ENCODE results near the gene ANGPTL8.

DNA sequence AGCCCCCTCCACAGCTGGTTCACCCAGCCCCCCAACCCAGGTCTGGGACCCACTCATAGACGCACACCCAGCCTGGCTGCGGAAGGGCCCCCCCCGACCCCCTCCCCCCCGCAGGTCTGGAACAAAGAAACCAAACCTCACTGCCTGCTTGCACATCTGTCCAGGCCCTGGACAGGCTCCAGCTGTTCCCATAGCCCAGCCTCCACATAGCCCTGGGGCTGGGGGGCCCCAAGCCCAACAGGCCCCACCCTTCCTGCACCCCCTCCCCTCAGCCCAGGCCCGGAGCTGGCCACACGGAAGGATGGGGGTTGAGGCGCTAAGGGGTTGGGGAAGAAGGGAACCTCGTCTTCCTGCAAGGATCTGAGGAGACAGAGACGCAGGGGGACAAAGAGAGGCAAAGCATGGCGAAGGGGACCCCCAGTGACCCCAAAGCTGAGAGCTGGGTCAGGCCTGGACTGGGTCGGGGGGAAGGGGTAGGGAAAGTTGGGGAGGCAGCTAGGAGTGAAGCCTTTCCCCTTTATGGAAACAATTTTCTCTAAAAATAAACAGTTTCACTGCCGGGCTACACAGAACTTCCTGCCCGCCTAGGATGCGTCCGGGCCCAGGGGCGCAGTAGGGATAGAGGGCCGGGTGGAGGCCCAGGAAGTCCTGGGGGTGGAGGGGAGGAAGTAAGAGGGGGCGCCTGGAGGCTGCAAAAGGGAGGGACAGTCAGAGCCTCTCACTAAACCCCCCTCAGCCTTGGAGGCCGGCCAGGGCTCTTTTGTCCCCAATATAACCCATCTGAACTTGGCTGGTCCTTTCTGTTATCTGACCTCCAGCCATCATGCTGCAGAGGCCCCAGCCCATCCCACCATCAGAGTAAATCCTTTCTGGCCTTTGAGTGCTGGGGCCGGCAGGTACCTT lies 44.5 kb upstream of the ANGPTL8 start:
- TF ChIP-seq, protein P1, sequence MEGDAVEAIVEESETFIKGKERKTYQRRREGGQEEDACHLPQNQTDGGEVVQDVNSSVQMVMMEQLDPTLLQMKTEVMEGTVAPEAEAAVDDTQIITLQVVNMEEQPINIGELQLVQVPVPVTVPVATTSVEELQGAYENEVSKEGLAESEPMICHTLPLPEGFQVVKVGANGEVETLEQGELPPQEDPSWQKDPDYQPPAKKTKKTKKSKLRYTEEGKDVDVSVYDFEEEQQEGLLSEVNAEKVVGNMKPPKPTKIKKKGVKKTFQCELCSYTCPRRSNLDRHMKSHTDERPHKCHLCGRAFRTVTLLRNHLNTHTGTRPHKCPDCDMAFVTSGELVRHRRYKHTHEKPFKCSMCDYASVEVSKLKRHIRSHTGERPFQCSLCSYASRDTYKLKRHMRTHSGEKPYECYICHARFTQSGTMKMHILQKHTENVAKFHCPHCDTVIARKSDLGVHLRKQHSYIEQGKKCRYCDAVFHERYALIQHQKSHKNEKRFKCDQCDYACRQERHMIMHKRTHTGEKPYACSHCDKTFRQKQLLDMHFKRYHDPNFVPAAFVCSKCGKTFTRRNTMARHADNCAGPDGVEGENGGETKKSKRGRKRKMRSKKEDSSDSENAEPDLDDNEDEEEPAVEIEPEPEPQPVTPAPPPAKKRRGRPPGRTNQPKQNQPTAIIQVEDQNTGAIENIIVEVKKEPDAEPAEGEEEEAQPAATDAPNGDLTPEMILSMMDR (IDR thresholded peaks at IDR 0.05; ENCODE audit: low read depth, low read length, missing input control), result no peak
- TF ChIP-seq, protein P2, sequence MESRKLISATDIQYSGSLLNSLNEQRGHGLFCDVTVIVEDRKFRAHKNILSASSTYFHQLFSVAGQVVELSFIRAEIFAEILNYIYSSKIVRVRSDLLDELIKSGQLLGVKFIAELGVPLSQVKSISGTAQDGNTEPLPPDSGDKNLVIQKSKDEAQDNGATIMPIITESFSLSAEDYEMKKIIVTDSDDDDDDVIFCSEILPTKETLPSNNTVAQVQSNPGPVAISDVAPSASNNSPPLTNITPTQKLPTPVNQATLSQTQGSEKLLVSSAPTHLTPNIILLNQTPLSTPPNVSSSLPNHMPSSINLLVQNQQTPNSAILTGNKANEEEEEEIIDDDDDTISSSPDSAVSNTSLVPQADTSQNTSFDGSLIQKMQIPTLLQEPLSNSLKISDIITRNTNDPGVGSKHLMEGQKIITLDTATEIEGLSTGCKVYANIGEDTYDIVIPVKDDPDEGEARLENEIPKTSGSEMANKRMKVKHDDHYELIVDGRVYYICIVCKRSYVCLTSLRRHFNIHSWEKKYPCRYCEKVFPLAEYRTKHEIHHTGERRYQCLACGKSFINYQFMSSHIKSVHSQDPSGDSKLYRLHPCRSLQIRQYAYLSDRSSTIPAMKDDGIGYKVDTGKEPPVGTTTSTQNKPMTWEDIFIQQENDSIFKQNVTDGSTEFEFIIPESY (IDR thresholded peaks at IDR 0.05), result no peak
- TF ChIP-seq YY1 (IDR thresholded peaks at IDR 0.05), result no peak
- TF ChIP-seq RAD21 (IDR thresholded peaks at IDR 0.05), result no peak
